ENCODE data around the gene ERO1A.
A peak's percentile ranks its signal among the peaks of the same experiment; 100 is the strongest.

The ERO1A gene

DNA sequence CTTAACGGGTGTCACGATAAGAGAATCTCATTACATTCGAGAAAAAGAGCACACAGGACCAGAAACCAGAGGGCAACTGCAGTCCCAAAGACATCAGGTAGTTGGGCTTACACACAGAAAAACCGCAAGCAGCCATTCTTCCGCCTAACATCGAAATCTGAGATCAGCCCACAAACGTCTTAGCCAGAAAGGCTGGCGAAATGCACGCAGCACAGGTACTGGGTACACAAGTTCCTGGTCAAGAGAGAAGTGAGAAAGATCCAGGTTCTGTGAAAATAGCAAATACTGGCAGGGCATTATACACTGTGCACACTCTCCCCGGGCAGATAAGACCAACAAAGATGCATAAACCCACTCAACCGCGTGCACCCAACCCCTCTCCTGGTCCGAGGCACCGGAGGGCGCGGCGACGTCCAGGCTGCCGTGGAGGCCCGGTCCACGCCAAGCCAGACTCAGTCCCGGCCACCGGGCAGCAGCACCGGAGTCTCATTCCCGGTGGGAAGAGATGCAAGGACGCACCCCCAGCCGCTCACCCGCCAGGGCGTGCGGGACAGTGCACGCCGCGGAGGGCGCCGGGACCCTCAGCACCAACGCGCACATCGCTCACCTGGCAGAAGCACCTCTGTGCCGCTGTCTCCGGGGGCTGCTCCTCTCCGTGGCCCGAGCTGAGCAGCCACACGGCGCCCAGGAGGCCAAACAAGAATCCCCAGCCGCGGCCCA is 437 bp downstream of the ERO1A start:
- H3K4me3 ChIP-seq: peak overlapping the region; percentile 96
- TF ChIP-seq, protein P1, sequence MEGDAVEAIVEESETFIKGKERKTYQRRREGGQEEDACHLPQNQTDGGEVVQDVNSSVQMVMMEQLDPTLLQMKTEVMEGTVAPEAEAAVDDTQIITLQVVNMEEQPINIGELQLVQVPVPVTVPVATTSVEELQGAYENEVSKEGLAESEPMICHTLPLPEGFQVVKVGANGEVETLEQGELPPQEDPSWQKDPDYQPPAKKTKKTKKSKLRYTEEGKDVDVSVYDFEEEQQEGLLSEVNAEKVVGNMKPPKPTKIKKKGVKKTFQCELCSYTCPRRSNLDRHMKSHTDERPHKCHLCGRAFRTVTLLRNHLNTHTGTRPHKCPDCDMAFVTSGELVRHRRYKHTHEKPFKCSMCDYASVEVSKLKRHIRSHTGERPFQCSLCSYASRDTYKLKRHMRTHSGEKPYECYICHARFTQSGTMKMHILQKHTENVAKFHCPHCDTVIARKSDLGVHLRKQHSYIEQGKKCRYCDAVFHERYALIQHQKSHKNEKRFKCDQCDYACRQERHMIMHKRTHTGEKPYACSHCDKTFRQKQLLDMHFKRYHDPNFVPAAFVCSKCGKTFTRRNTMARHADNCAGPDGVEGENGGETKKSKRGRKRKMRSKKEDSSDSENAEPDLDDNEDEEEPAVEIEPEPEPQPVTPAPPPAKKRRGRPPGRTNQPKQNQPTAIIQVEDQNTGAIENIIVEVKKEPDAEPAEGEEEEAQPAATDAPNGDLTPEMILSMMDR (IDR thresholded peaks at IDR 0.05): no peak
- H3K27ac ChIP-seq: peak overlapping the region; percentile 95 to 100
- no peak for DNase-seq (ENCODE audit: low spot score)

DNA sequence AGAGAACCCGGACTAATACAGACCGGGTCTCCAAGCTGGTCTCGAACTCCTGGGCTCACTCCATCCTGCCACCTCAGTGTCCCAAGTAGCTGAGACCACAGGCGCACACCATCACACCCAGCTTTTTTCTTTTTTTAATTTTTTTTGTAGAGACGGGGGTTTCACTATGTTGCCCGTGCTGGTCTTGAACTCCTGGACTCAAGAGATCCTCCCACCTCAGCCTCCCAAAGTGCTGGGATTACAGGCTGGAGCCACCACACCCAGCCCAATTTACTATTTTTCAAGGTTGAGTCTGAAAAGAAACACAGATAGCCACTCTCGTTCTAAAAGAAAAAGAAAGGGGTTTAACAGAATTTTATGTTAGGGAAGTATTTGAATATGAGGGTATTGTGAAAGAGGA is 1.8 kb downstream of the ERO1A start:
- no peak for DNase-seq (ENCODE audit: low spot score)
- Histone ChIP-seq H3K27ac (no peak overlapping the region), H3K4me3 (no peak overlapping the region)
- TF ChIP-seq, protein P1 (IDR thresholded peaks at IDR 0.05): no peak

DNA sequence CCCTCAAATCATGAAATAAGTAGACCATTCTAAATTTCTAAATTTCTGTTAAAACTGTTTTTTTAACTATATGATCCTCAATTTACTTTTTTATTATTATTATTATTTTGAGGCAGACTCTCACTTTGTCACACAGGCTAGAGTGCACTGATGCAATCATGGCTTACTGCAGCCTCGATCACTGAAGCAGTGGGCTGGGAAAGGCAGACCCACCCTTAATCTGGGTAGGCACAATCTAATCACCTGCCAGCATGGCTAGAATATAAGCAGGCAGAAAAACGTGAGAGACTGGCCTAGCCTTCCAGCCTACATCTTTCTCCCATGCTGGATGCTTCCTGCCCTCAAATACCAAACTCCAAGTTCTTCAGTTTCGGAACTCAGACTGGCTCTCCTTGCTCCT is 2.3 kb downstream of the ERO1A start:
- H3K4me3 ChIP-seq: no peak overlapping the region
- H3K27ac ChIP-seq: no peak overlapping the region
- DNase-seq (ENCODE audit: low spot score): no peak
- TF ChIP-seq, protein P1 (IDR thresholded peaks at IDR 0.05): no peak

DNA sequence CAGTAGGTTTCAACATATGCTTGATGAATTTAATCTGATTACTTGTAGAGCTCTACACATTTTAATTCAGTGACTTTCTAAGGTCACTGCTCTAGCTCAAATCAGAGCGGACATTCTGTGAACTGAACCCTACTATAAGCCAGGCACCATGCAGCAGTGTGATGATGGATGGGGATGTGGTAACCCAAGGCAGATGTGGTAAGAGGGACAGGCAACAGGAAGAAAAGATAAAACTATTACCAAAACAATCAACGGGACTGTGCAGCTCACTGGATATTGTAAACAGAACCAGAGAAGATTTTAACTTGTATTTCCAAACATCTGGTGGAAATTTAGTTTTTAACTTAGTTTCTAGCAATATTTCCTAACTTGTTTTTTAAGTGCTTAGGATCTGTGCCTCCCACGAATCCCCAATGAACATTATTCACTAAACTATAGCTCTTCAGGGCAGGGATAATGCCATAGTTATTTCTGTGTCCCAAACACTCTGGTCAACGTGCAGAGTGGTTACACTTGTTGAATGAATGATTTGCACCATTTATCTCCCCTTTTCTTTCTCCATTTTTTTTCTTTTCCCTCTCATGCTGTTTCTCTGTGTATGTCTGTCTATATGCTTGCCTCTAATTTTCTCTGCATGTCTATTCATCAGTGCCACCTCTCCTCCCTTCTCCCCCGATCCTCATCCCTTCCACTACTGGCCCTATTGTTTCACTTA is 3.0 kb downstream of the ERO1A start:
- Histone ChIP-seq H3K4me3 (no peak overlapping the region), H3K27ac (no peak overlapping the region)
- TF ChIP-seq, protein P1 (IDR thresholded peaks at IDR 0.05): no peak
- DNase-seq (ENCODE audit: low spot score): no peak

DNA sequence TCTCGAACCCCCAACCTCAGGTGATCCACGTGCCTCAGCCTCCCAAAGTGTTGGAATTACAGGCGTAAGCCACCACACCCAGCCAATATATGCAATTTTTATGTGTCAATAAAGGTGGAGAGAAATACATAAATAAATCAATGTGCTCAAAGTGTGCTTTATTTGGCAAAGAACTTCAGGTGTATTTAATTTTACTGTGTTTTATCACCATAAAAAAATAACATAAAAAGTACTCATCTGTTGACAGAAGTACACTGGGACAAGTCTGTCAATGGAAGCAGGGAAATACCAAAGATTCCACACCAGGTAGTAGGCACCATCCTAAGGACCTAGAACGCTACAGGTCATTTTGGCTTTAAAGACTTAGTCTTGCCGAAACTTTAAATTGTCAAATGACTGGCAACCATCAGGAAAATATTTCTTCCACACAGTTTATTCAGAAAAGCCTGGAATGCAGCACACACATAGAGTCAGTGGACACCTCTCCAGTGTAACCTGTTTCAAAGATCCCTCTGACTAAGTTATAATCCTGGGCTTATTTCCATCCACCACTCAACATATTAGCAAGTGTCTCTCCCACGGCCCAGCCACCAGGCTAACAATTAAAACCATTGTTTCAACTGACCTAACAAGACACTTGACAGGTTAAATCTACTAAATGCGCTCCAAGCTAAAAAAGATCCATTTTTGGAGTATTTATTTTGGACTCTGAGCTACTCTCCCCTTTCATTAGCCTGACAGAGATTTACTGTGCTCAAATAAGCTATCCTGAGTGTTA is 4.2 kb downstream of the ERO1A start:
- DNase-seq (ENCODE audit: low spot score): no peak
- no peak overlapping the region for H3K4me3 ChIP-seq
- TF ChIP-seq, protein P1 (IDR thresholded peaks at IDR 0.05): no peak
- H3K27ac ChIP-seq: no peak overlapping the region

DNA sequence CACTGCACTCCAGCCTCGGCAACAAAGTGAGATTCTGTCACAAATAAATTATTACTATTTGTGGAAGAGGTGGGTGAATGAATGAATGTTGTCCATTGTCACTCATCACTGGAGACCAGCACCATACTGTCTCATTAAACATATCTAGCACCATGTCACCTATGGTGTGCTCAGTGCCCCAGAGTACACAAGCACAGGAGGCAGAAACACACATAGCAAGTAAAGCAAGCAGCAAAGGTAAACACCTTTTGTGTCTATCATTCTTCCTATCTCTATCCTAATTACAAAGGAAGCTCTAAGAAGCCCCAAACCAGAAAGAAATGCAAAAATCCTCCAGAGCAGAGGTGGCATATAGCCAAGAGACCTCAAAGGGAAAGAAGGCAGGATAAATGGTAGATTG is 9.2 kb downstream of the ERO1A start:
- TF ChIP-seq, protein P1 (IDR thresholded peaks at IDR 0.05): no peak
- H3K4me3 ChIP-seq: no peak overlapping the region
- H3K27ac ChIP-seq: no peak overlapping the region
- no peak for DNase-seq (ENCODE audit: low spot score)
